Uterus (tissue), 4 donors: ENCODE data around the gene PSME2. TPM values are rescaled to one million over a fixed set of nuclear protein-coding genes. Genes with fewer than 3 reads are reported as not detected.

Experiments used
- DNase-seq, 2 donors: peaks; one replicate each; pipeline ENCODE4 v3.0.0-alpha.2; 2019 to 2020
- H3K27ac ChIP-seq, 2 donors: fragments of 200-600 bp; sonication (generic); 1 replicate in 1 of 2; 2 replicates in 1 of 2; pipeline ENCODE4 v1.5.1; 2016 to 2018
- H3K27me3 ChIP-seq, 2 donors: fragments of 200-600 bp; sonication (generic); one replicate each; pipeline ENCODE4 v1.5.1; 2018 to 2019; ENCODE audit warnings: control low read depth in 1 of 2
- H3K36me3 ChIP-seq, 2 donors: fragments of 200-600 bp; sonication (generic); one replicate each; pipeline ENCODE4 v1.5.1; 2019; ENCODE audit warnings: control low read depth in 1 of 2
- H3K4me1 ChIP-seq, 2 donors: fragments of 200-600 bp; sonication (generic); one replicate each; pipeline ENCODE4 v1.5.1; 2018 to 2019; ENCODE audit warnings: control low read depth in 1 of 2
- H3K4me3 ChIP-seq, 2 donors: fragments of 200-600 bp; sonication (generic); 1 replicate in 1 of 2; 2 replicates in 1 of 2; pipeline ENCODE4 v1.5.1; 2018 to 2019; ENCODE audit warnings: mild to moderate bottlenecking in 1 of 2
- H3K9me3 ChIP-seq, 2 donors: fragments of 200-600 bp; sonication (generic); one replicate each; pipeline ENCODE4 v1.5.1; 2019; ENCODE audit warnings: control low read depth in 1 of 2
- CTCF ChIP-seq, 4 experiments: fragments of 200-600 bp in 2 of 4; fragments of 450-650 bp in 2 of 4; sonication (generic) in 2 of 4; IDR thresholded peaks; one replicate each; pipeline ENCODE4 v1.5.1; 2016 to 2019; ENCODE audit warnings: antibody characterized with exemption in 4 of 4, mild to moderate bottlenecking in 2 of 4, moderate library complexity in 1 of 4
- POLR2A ChIP-seq, 2 donors: fragments of 450-650 bp; IDR thresholded peaks; one replicate each; pipeline ENCODE4 v1.6.1; 2016; ENCODE audit warnings: antibody characterized with exemption in 2 of 2, mild to moderate bottlenecking in 1 of 2, moderate library complexity in 1 of 2
- intact Hi-C: fragments of 100-400 bp; cut with DNase I; formaldehyde crosslinking; loops from one replicate; pipeline ENCODE4 v1.15.1; 2023; ENCODE audit warnings: low total_unique reads
- total RNA-seq, 4 donors: library from RNA; depleted of rRNA in 3 of 4; stranded (reverse); fragments of >200 nt in 3 of 4; gene quantifications; one replicate each; pipeline versions ENCODE4 v1.1.0 to v1.2.4, GENCODE V29; 2014 to 2023
- donor health status: DM: yes; HTN: yes; CAD: no.

PSME2 gene
- total RNA-seq, 4 donors from 2014 or later: 16.9 to 113 (median 25.7) TPM

DNA sequence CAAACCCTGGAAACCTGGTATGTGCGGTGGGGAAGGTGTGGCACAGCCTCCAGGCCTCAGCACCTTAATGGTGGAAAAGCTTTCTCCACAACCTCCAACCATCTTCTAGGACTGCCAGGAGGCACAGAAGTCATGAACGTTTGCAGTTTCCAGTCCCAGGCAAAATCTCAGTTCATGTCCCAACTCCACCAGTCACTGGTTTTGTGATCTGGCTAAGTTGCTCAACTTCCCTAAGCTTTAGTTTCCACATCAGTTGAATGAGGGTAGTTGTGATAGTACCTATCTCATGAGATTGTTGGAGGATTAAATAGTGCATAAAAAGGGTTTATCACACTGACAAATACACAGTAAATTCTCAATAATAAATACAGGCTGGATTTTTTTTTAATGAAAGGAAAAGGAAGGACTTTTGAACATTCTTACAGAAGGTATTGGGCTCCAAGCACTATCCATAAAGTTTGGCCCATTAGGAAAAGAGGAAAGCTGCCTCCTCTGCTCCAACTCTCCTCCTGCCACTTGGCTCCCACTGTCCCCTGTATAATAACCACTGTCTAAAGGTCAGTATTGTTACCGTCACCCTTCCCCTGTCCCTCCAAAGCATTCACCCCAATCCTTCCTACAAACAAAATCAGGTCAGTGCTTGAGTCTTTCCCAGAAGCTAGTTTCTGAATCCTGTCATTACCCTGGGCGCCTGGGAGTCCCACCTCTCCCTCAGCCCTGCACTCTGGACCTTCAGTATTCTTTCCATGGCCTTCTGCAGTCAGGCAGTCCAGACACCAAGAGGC lies 46.0 kb downstream of the PSME2 start:
- Histone ChIP-seq H3K27ac (no peak overlapping the region), H3K9me3 (no peaks in the 10 kb centered on the region), H3K4me1 (peaks cover 0 to 2% of the 10 kb centered on the region in 2 donors), H3K4me3 (no peak overlapping the region), H3K27me3 (no peaks in the 10 kb centered on the region), H3K36me3 (no peaks in the 10 kb centered on the region)
- no peak for TF ChIP-seq POLR2A (IDR thresholded peaks at IDR 0.05)
- TF ChIP-seq CTCF (IDR thresholded peaks at IDR 0.05): no peak
- no peak for DNase-seq
- intact Hi-C loops: no loop called here

DNA sequence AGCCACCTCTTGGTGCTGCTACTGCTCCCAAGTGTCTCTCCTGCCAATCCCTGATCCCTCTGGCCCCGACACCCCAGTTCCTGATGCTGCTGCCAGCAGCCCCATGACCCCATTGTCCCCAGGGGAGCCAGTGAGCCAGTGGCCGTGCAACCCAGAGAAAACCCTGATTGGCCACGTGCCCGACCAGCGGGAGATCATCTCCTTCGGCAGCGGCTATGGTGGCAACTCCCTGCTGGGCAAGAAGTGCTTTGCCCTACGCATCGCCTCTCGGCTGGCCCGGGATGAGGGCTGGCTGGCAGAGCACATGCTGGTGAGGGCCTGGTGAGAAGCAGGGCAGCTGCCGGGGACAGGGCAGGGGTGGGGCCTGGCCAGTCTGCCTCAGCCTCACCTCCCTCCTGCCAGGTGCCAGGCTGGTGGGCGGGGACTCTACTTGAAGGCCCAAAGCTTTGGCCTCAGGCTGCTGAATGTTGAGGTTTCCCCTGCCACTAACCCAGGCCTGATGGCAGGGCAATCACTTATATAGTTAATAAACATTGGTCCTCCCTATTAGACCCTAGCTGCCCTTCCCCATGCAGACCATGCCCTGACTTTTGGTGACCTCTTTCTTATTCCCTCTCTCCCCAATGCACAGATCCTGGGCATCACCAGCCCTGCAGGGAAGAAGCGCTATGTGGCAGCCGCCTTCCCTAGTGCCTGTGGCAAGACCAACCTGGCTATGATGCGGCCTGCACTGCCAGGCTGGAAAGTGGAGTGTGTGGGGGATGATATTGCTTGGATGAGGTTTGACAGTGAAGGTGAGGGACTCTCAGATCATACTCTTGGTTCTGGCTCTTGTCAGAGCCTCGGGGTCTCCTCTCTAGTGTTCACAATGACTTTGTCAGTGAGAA lies 47.2 kb downstream of the PSME2 start:
- no peak for DNase-seq
- Histone ChIP-seq H3K36me3 (no peaks in the 10 kb centered on the region), H3K4me1 (peaks cover 0 to 8% of the 10 kb centered on the region in 2 donors), H3K27me3 (no peaks in the 10 kb centered on the region), H3K27ac (no peak overlapping the region), H3K4me3 (no peak overlapping the region), H3K9me3 (no peaks in the 10 kb centered on the region)
- TF ChIP-seq POLR2A (IDR thresholded peaks at IDR 0.05) (no peak), CTCF (IDR thresholded peaks at IDR 0.05) (no peak)
- intact Hi-C loops: no loop called here

DNA sequence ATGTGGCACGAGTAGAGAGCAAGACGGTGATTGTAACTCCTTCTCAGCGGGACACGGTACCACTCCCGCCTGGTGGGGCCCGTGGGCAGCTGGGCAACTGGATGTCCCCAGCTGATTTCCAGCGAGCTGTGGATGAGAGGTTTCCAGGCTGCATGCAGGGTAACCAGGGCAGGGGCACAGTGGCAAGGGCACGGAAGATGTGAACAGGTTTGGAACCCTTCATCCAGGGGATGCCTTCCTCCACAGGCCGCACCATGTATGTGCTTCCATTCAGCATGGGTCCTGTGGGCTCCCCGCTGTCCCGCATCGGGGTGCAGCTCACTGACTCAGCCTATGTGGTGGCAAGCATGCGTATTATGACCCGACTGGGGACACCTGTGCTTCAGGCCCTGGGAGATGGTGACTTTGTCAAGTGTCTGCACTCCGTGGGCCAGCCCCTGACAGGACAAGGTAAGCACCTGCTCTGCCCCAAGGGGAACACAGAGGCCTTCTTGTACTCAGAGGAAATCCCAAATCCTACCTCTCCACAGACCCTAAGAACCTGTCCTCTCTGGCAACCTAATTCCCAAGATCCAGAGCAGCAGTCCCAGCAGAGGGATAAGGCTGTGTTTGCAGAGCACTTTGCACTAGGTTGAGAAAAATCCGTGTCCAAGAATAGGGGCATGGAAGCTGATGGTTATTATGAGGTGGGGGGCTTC lies 48.0 kb downstream of the PSME2 start:
- no peaks in the 10 kb centered on the region for H3K9me3 ChIP-seq
- H3K4me3 ChIP-seq: no peak overlapping the region
- no peaks in the 10 kb centered on the region for H3K36me3 ChIP-seq
- no peak for DNase-seq
- TF ChIP-seq CTCF (IDR thresholded peaks at IDR 0.05) (no peak), POLR2A (IDR thresholded peaks at IDR 0.05) (no peak)
- H3K4me1 ChIP-seq: peaks cover 0 to 8% of the 10 kb centered on the region in 2 donors
- H3K27ac ChIP-seq: no peak overlapping the region
- no peaks in the 10 kb centered on the region for H3K27me3 ChIP-seq
- intact Hi-C loops: no loop called here

DNA sequence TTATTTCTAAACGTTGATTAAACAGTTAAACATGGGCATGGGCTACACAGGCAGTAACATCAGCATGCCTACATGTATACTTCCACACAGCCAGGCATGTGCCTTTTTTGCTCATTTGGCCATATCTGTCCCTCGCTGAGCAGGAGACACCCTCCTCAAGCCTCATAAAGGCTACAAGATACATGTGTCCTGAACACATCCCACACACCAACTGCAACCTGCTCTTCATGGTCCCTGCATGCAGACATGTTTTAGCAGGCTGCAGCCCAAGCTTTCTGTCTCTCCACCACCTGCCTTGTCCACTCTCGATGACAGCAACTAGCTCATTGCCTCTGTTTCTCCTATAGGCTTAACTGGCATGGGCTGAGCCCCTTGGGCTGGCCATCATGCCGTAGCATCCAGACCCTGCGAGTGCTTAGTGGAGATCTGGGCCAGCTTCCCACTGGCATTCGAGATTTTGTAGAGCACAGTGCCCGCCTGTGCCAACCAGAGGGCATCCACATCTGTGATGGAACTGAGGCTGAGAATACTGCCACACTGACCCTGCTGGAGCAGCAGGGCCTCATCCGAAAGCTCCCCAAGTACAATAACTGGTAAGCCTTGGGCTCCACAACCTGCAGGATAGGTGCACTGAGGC lies 49.7 kb downstream of the PSME2 start:
- Histone ChIP-seq H3K9me3 (no peaks in the 10 kb centered on the region), H3K4me1 (peaks cover 0 to 8% of the 10 kb centered on the region in 2 donors), H3K27ac (no peak overlapping the region), H3K27me3 (no peaks in the 10 kb centered on the region), H3K4me3 (no peak overlapping the region), H3K36me3 (no peaks in the 10 kb centered on the region)
- no peak for DNase-seq
- no peak for TF ChIP-seq POLR2A (IDR thresholded peaks at IDR 0.05)
- TF ChIP-seq CTCF (IDR thresholded peaks at IDR 0.05): no peak
- intact Hi-C loops: no loop called here
